OCI-LY3 (cell line): ENCODE data around the gene SNAP29.

Source experiments
- EZH2phosphoT487 ChIP-seq: fragments of 200-600 bp; shearing (Covaris generic); IDR thresholded peaks from 2 replicates; pipeline ENCODE4 v1.6.1; 2018; ENCODE audit warnings: antibody characterized with exemption, mixed run types, low read depth
- TF ChIP-seq, protein P1 (sequence below): fragments of 200-600, 300-600 bp; sonication (generic); IDR thresholded peaks from 2 replicates; pipeline ENCODE4 v1.5.1; 2014; ENCODE audit warnings: antibody characterized with exemption, low read length, low read depth

DNA sequence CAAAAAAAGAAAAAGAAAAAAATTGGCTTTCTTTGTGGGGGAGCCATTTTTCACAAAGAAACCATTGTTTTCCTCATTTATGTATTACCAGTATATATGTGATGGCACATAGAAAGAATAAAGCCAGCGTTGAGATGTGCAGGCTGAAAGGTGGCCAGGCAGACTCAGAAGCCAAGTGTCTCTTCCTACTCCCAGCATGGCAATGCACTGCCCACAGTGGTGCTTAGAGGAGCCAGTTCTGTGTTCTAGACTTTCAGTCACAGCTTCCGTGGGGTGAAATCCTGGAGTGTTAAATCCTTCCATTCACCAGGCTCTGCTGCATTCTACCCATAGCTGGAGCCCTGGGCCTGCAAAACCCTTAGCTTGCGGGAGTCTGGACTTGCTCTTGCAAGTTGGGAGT is 18.9 kb downstream of the SNAP29 start:
- TF ChIP-seq, protein P1, sequence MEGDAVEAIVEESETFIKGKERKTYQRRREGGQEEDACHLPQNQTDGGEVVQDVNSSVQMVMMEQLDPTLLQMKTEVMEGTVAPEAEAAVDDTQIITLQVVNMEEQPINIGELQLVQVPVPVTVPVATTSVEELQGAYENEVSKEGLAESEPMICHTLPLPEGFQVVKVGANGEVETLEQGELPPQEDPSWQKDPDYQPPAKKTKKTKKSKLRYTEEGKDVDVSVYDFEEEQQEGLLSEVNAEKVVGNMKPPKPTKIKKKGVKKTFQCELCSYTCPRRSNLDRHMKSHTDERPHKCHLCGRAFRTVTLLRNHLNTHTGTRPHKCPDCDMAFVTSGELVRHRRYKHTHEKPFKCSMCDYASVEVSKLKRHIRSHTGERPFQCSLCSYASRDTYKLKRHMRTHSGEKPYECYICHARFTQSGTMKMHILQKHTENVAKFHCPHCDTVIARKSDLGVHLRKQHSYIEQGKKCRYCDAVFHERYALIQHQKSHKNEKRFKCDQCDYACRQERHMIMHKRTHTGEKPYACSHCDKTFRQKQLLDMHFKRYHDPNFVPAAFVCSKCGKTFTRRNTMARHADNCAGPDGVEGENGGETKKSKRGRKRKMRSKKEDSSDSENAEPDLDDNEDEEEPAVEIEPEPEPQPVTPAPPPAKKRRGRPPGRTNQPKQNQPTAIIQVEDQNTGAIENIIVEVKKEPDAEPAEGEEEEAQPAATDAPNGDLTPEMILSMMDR: no peak
- no peak for TF ChIP-seq EZH2phosphoT487
